Measurements from ENCODE around the gene EPB41L5. TPM values are rescaled to one million over a fixed set of nuclear protein-coding genes. Genes with fewer than 3 reads are reported as not detected.

EPB41L5 gene
- total and polyA plus RNA-seq, 9 of the 15 experiments (the other 6 are each of a cell fraction or from before 2014, with no cell fraction given) = 2.3 to 14.1 (median 8.2) TPM

GRCh38 chr2:120007851-120008250, 5.0 kb upstream of the EPB41L5 start:
- ChIA-PET CTCF (ENCODE audit: low intra/inter-chr PET ratio) (no interaction called here), POLR2A (no interaction called here)
- Histone ChIP-seq H3K4me2 (ENCODE audit: insufficient read depth, low read length) (no peak overlapping the region), H3K36me3 (ENCODE audit: control insufficient read depth, insufficient read depth, low read length) (no peaks in the 10 kb centered on the region), H3K9ac (ENCODE audit: insufficient read depth in 1 of 2, low read depth in 2 of 2, low read length in 2 of 2) (no peak overlapping the region), H3K4me1 (replicated peaks in 1 of 2; ENCODE audit: control insufficient read depth in 2 of 2, insufficient read depth in 2 of 2, low read length in 2 of 2) (peaks cover 0 to 8% of the 10 kb centered on the region in 2 experiments; a peak in 3 of 5 replicates), H3K27ac (ENCODE audit: extremely low read depth, low read depth, low read length) (no peak overlapping the region), H3K4me3 (no peak overlapping the region), H3K27me3 (ENCODE audit: control insufficient read depth in 2 of 2, insufficient read depth in 2 of 2, low read length in 2 of 2) (no peaks in the 10 kb centered on the region), H4K20me1 (replicated peaks; ENCODE audit: control insufficient read depth, insufficient read depth, low read length) (no peaks in the 10 kb centered on the region), H3K9me3 (replicated peaks; ENCODE audit: control insufficient read depth, insufficient read depth, low read depth, low read length) (no peaks in the 10 kb centered on the region), H3K9me1 (ENCODE audit: control insufficient read depth, insufficient read depth, low read length) (no peaks in the 10 kb centered on the region), H3K79me2 (ENCODE audit: control insufficient read depth, insufficient read depth, low read length) (no peaks in the 10 kb centered on the region), H2AFZ (ENCODE audit: low read depth, low read length) (no peak overlapping the region)
- DNase-seq (ENCODE audit: extremely low read depth in 1 of 4, low spot score in 3 of 4) (no peak), ATAC-seq (no peak), FAIRE-seq (no peak)
- intact Hi-C loops (cut with micrococcal nuclease) = no loop called here
- WGBS (ENCODE audit: insufficient coverage, low coverage, missing lambda C conversion rate) = 41% methylated on average over 4 of the region's 4 CpGs
- TF ChIP-seq GTF2B (IDR thresholded peaks at IDR 0.05; ENCODE audit: extremely low read depth, insufficient read length) (no peak), RBFOX2 (IDR thresholded peaks at IDR 0.05; ENCODE audit: low read depth, low read length) (no peak), CBX8 (IDR thresholded peaks at IDR 0.05; ENCODE audit: borderline replicate concordance, extremely low read depth, low read depth, low read length, poor library complexity, severe bottlenecking) (no peak), ZNF316 (IDR thresholded peaks at IDR 0.05) (no peak), KLF16 (IDR thresholded peaks at IDR 0.05) (no peak), FOXJ3 (CRISPR knock-in tag; IDR thresholded peaks at IDR 0.05) (no peak), TFAM (CRISPR knock-in tag; conservative IDR thresholded peaks at IDR 0.05) (no peak), NCOA4 (IDR thresholded peaks at IDR 0.05; ENCODE audit: partially characterized antibody) (no peak)
- BruUV-seq (replicated peaks) = no TSS peak
- in situ Hi-C loops (cut with MboI) = no loop called here
